IPS-18a (cell line): Measurements from ENCODE around the gene STRA6.

Experiments
- H3K27ac ChIP-seq: one replicate; pipeline ENCODE4 v1.5.1; 2013; ENCODE audit warnings: low read length
- H3K27me3 ChIP-seq: one replicate; pipeline ENCODE4 v1.6.1; 2013; ENCODE audit warnings: mild to moderate bottlenecking, low read length; ENCODE audit not compliant: control insufficient read depth, insufficient read depth
- H3K36me3 ChIP-seq: one replicate; pipeline ENCODE4 v1.6.1; 2013; ENCODE audit warnings: low read depth, low read length; ENCODE audit not compliant: control insufficient read depth
- H3K4me1 ChIP-seq: one replicate; pipeline ENCODE4 v1.6.1; 2013; ENCODE audit warnings: low read depth, low read length; ENCODE audit not compliant: control insufficient read depth
- H3K4me3 ChIP-seq: one replicate; pipeline ENCODE4 v1.5.1; 2013; ENCODE audit warnings: low read length
- H3K9ac ChIP-seq: one replicate; pipeline ENCODE4 v1.6.1; 2013; ENCODE audit warnings: mild to moderate bottlenecking, low read length, moderate library complexity
- H3K9me3 ChIP-seq: one replicate; pipeline ENCODE4 v1.6.1; 2013; ENCODE audit warnings: low read depth, low read length; ENCODE audit not compliant: control insufficient read depth

The STRA6 gene

DNA sequence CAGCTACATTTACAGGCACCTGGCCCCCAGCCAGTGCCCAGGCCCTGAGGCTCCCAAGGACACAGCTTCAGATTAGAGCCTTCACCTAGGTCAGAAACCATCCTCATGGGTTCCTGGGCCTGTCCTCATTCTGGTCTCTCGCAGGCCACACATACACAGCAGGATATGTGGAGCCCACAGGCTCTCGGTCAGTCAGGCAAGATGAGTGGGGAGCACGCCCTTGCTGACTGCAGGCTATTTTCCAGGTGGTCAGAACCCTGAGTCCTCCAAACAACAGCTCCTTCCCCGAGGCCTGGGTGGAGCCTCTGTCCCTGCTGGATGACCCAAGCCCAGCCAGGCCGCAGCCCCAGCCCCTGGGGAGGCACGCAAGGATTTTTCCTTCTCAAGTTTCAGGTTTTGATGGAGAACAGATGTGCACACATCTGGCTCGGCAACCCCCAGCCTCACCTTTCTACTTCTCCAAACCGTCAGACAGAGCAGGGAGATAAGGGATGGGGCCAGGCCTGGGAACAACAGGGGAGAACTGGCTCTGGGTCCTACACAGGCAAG, 1.6 kb downstream of the STRA6 start:
- Histone ChIP-seq H3K36me3 (no peaks in the 10 kb centered on the region), H3K27me3 (no peaks in the 10 kb centered on the region), H3K9me3 (no peaks in the 10 kb centered on the region), H3K4me1 (peaks cover 38% of the 10 kb centered on the region), H3K27ac (no peak overlapping the region), H3K9ac (no peak overlapping the region), H3K4me3 (no peak overlapping the region)

DNA sequence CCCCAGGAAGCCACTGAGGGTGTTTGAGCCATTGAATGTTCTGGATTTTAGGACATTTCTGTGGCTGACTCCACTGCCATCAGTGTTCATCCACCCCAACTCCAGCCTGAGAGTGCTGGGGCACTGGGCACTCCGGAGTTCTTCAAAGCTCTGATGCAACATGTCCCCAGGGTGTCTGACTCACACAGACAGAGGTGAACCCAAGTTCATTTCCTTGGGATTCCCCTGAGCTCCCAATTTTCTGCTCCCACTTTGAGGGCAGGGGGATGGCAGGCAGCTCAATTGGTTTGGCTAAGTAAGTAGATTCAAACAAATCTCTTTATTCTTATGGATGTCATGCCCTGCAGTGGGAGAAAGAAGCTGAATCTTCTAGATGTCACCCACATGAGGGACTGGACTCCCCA, 2.2 kb downstream of the STRA6 start:
- Histone ChIP-seq H3K4me3 (no peak overlapping the region), H3K9me3 (no peaks in the 10 kb centered on the region), H3K4me1 (peaks cover 38% of the 10 kb centered on the region), H3K27ac (no peak overlapping the region), H3K36me3 (no peaks in the 10 kb centered on the region), H3K9ac (no peak overlapping the region), H3K27me3 (no peaks in the 10 kb centered on the region)

DNA sequence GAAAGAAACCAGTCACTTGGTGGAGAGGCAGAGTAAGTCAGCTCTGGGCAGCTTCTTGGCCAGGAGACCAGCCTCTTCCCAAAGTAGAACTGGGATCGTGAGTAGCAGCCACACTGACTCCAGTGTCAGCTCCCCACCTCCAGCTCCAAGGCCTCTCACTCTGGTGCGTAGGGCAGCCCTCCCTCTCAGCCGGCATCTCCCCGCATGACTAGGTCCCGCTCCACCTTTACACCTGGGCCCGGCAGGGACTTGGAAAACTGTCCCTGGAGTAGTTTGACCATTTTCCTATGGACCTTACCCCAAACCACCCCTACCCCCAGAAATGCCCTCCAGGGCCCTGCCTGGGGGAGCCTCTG, 3.3 kb downstream of the STRA6 start:
- Histone ChIP-seq H3K27me3 (no peaks in the 10 kb centered on the region), H3K27ac (no peak overlapping the region), H3K9ac (no peak overlapping the region), H3K4me1 (peaks cover 36% of the 10 kb centered on the region), H3K36me3 (no peaks in the 10 kb centered on the region), H3K4me3 (no peak overlapping the region), H3K9me3 (no peaks in the 10 kb centered on the region)

DNA sequence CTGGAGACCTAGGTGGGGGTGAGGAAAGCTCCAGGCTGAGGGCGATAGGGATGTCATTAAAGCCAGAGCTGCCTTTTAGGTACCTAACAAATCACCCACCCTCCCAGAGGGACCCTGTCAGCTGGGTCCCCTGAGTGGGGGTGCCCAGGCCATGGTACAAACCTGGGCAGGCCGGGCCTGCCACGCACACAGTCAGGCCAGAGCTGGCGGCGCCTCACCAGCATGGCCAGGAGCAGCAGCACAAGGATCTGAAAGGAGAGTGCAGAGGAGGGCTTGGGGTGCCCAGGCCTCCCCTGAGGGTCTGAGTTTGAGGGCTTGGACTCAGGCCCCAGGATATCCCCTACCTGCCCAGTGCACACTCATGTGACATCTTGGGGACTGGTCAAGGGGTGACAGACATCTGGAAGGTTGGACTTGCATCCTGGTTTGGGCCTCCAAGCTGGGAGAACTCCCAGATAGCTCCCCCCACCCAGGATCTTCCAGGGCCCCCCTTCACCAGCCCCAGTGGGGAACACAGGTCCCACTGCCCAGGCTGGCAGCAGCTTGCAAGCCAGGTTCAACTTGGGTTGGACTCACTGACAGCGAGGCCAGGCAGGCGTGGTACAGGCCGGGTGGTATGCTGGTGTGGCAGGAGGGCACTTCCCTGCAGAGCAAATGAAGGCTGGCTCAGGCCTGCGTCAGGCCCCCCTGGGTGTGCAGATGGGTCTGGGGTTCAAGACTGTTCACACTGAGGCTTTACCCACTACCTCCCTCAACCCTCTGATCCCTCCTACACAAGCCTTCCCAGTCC, 5.2 kb downstream of the STRA6 start:
- Histone ChIP-seq H3K4me1 (peaks cover 22% of the 10 kb centered on the region), H3K36me3 (no peaks in the 10 kb centered on the region), H3K4me3 (no peak overlapping the region), H3K9me3 (no peaks in the 10 kb centered on the region), H3K9ac (no peak overlapping the region), H3K27ac (no peak overlapping the region), H3K27me3 (no peaks in the 10 kb centered on the region)

DNA sequence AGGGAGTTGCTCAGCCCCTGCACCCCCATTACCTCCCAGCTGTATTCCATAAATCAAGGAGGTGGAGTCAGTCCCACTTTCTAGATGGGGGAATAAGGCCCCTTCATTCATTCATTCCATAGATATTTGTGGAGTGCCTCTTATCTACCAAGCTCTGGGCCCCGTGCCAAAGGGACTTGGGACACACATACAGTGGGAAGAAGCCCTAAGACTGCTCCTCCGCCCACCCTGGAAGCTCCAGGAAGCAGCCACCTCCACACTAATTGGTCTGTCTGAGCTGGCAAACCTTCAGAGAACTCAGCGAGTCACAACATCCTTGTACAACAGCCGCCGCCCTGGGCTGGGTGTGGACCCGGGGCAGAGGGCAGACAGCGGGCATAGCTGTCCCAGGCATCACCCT, 6.4 kb downstream of the STRA6 start:
- Histone ChIP-seq H3K4me3 (no peak overlapping the region), H3K9me3 (no peaks in the 10 kb centered on the region), H3K4me1 (peaks cover 10% of the 10 kb centered on the region), H3K27me3 (no peaks in the 10 kb centered on the region), H3K27ac (no peak overlapping the region), H3K36me3 (no peaks in the 10 kb centered on the region), H3K9ac (no peak overlapping the region)

DNA sequence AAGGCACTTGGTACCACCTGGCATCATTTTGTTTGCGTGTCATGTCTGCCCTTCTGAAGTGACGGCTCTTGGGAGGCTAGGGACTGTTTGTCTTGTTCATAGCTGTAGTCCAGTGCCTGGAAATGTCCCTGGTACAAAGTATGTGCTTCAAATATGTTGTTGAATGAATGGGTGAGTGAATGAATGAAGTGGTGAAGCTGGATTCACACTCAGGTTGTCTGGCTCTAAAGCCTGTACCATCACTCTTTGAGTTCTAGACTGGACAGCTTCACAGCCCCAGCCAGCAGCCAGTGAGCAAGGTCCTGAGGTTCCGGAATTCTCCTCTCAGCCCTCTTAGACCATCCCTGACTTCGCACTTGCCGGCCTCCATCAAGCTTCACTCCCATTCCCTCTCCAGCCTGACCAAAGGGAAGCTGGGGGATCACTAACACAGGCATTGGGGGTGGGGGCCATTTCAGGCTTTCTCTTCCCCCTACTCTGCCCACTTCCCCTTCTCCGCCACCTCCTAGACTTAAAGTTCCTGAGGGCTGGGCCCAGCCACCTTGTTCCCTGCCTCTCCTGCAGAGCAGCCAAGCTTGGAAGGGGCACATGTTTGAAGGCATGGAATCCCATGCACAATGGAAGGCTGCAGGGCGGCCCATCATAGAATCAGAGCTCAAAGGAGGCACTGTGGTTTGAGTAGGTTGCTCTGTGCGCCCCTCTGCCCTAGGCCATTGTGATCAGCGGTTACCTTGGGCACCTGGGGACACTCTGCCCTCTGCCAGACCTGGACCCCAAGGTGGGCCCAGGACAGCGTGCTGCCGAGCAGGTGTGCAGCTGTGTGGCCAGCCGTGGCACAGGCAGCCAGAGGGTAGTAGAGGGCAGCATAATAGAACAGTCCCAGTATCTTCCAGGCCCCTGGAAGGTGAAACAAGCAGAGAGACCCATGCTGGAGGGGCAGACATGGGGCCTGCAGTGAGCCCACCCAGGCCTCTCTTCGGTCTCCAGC, 7.7 kb downstream of the STRA6 start:
- Histone ChIP-seq H3K27ac (no peak overlapping the region), H3K27me3 (no peaks in the 10 kb centered on the region), H3K4me1 (no peaks in the 10 kb centered on the region), H3K4me3 (no peak overlapping the region), H3K9ac (no peak overlapping the region), H3K36me3 (no peaks in the 10 kb centered on the region), H3K9me3 (no peaks in the 10 kb centered on the region)

DNA sequence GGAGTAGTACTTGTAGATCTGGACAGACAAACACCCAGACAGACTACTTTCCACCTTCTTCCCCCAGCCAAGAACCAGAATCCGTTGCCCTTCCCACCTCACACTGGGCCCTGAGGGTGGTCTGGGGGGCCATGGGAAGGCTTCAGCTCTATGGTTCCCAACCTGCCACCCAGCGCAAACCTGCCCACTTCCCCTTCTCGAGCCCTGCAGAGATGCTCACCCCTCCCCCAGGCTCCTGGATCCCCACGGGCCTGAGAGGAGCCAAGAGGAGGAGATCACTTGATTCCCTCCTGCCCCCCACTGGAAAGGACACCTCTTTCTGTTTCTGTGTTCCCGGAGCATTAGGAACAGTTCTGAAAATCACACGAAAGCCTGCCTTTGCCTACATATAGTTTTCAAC, 8.7 kb downstream of the STRA6 start:
- no peaks in the 10 kb centered on the region for H3K27me3 ChIP-seq
- H3K4me3 ChIP-seq: no peak overlapping the region
- no peaks in the 10 kb centered on the region for H3K4me1 ChIP-seq
- H3K9me3 ChIP-seq: no peaks in the 10 kb centered on the region
- H3K27ac ChIP-seq: no peak overlapping the region
- H3K36me3 ChIP-seq: no peaks in the 10 kb centered on the region
- no peak overlapping the region for H3K9ac ChIP-seq

DNA sequence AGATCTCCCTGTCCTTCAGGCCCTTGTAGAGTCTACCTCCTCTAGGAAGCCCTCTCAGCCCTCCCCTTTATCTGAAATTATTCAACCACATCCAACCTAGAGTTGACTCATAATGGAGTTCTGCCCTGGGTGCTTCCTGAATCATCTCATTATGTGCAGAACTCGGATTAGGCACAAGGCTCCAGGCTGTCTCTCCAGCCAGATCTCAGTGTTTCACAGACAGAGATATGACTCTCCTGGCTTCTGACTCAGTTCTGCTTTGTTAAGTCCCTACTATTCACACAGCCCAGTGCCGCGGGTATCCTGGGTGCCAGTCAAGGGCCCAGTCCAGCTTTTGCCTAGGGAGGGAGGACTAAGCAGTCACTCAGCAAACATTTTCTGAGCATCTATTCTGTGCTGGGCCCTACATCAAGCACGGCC, 9.3 kb downstream of the STRA6 start:
- Histone ChIP-seq H3K9ac (no peak overlapping the region), H3K4me3 (no peak overlapping the region), H3K27me3 (no peaks in the 10 kb centered on the region), H3K36me3 (no peaks in the 10 kb centered on the region), H3K4me1 (no peaks in the 10 kb centered on the region), H3K9me3 (no peaks in the 10 kb centered on the region), H3K27ac (no peak overlapping the region)

DNA sequence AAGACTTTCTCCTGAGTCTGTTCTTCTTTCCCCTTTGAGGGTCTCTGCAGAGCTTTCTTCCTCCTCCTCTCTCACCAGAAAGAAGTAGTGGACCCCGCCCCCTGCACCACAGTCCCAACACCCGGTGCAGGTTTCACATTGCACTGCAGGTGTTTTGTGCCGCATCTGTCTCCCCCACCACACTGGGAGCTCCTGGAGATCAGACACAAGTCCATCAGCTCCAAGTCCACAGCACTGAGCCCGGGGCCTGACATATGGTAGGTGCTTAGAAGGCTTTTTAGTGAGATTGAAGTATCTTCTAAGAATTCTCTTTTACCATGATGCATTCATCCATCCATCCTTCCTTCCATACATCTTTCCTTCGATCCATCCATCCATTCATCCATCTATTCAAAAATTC, 9.8 kb downstream of the STRA6 start:
- no peaks in the 10 kb centered on the region for H3K4me1 ChIP-seq
- H3K4me3 ChIP-seq: no peak overlapping the region
- no peaks in the 10 kb centered on the region for H3K9me3 ChIP-seq
- no peak overlapping the region for H3K27ac ChIP-seq
- H3K27me3 ChIP-seq: no peaks in the 10 kb centered on the region
- no peak overlapping the region for H3K9ac ChIP-seq
- no peaks in the 10 kb centered on the region for H3K36me3 ChIP-seq

DNA sequence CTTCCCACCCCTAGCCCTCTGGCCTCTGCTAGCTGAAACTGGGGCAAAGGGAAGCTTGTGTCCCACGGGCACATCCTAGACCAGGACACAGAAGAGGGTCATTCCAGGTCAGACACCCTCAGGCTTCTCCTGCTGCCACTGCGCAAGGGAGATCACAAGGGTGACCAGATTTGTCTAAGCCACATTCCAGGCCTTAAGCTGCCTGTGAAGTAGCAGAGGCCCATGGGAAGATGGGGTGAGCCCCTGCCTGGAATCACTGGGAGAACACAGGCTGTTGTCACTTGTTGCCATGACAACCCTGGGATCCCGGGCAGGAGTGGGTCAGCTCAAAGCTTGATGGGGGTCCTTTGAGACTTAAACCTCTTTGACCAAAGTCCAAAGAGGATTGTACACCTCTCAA, 10.8 kb downstream of the STRA6 start:
- no peaks in the 10 kb centered on the region for H3K36me3 ChIP-seq
- H3K27me3 ChIP-seq: no peaks in the 10 kb centered on the region
- no peak overlapping the region for H3K4me3 ChIP-seq
- no peak overlapping the region for H3K9ac ChIP-seq
- H3K4me1 ChIP-seq: no peaks in the 10 kb centered on the region
- H3K27ac ChIP-seq: no peak overlapping the region
- H3K9me3 ChIP-seq: no peaks in the 10 kb centered on the region

DNA sequence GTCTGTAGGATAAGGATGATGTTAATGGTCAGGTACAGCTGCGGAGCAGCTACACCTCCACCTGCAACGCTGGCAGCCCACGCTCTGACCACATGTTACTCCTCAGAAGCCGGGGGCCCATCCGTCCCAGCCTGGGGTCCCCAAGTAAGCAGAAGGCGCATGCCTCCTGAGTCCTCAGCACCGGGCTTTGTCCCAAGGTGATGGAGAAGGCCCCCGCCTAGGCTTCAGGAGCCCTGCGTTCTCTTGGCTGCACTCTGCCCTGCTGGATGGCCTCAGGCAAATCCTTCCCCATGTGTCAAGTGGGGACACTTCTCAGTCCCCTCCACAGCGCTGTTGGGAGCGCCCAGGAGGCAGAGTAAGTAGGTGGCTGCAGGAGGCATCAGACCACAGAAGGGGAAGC, 14.4 kb downstream of the STRA6 start:
- H3K27me3 ChIP-seq: no peaks in the 10 kb centered on the region
- H3K9me3 ChIP-seq: no peaks in the 10 kb centered on the region
- no peak overlapping the region for H3K27ac ChIP-seq
- no peak overlapping the region for H3K4me3 ChIP-seq
- H3K4me1 ChIP-seq: no peaks in the 10 kb centered on the region
- no peak overlapping the region for H3K9ac ChIP-seq
- H3K36me3 ChIP-seq: no peaks in the 10 kb centered on the region
